CD8-positive, alpha-beta memory T cell (primary cell): ENCODE measurements around the gene TBC1D16. TPM values are rescaled to one million over a fixed set of nuclear protein-coding genes. Genes with fewer than 3 reads are reported as not detected.

Source experiments
- CTCF ChIA-PET: fragments of 350-600 bp; sonication (Branson Sonifier 250); formaldehyde crosslinking; loops from one replicate; lab custom pipeline; 2021; ENCODE audit warnings: antibody characterized with exemption; lab: Charles Lee
- POLR2A ChIA-PET: fragments of 350-600 bp; sonication (Branson Sonifier 250); formaldehyde crosslinking; loops from one replicate; lab custom pipeline; 2021; ENCODE audit warnings: antibody characterized with exemption; lab: Charles Lee
- DNase-seq, 5 donors: peaks; one replicate each; pipeline versions ENCODE4 v3.0.0 to v3.0.0-alpha.2; 2020 to 2022; ENCODE audit warnings: mixed read lengths in 1 of 5
- H3K27ac ChIP-seq: one replicate; pipeline ENCODE4 v1.7.0; 2013; ENCODE audit warnings: low read depth, mild to moderate bottlenecking, low read length, moderate library complexity
- H3K27me3 ChIP-seq: 2 replicates; pipeline ENCODE4 v1.7.0; 2013; ENCODE audit warnings: low read length, mild to moderate bottlenecking; ENCODE audit not compliant: insufficient read depth, poor library complexity, severe bottlenecking
- H3K36me3 ChIP-seq: 2 replicates; pipeline ENCODE4 v1.7.0; 2013; ENCODE audit warnings: mild to moderate bottlenecking, low read length, moderate library complexity; ENCODE audit not compliant: insufficient read depth
- H3K4me1 ChIP-seq: 2 replicates; pipeline ENCODE4 v1.7.0; 2013; ENCODE audit warnings: mild to moderate bottlenecking, low read length, moderate library complexity; ENCODE audit not compliant: insufficient read depth
- H3K4me3 ChIP-seq: 2 replicates; pipeline ENCODE4 v1.7.0; 2013; ENCODE audit warnings: mild to moderate bottlenecking, low read length
- H3K9me3 ChIP-seq: 2 replicates; pipeline ENCODE4 v1.7.0; 2013; ENCODE audit warnings: mild to moderate bottlenecking, low read length
- H3K27ac Mint-ChIP-seq, 8 donors: one replicate each; pipeline ENCODE4 v1.8.0; 2020 to 2021; ENCODE audit warnings: mixed read lengths in 8 of 8, mild to moderate bottlenecking in 6 of 8, inconsistent platforms in 3 of 8, moderate library complexity in 3 of 8
- H3K27me3 Mint-ChIP-seq, 2 donors: one replicate each; pipeline ENCODE4 v1.8.0; 2020 to 2021; ENCODE audit warnings: mixed read lengths in 2 of 2, mild to moderate bottlenecking in 1 of 2, moderate library complexity in 1 of 2
- H3K36me3 Mint-ChIP-seq, 3 donors: one replicate each; pipeline ENCODE4 v1.8.0; 2020 to 2021; ENCODE audit warnings: mixed read lengths in 3 of 3, inconsistent platforms in 1 of 3, mild to moderate bottlenecking in 1 of 3
- H3K4me1 Mint-ChIP-seq, 3 donors: one replicate each; pipeline ENCODE4 v1.8.0; 2020 to 2021; ENCODE audit warnings: mixed read lengths in 3 of 3, inconsistent platforms in 1 of 3, mild to moderate bottlenecking in 1 of 3
- H3K4me3 Mint-ChIP-seq, 7 donors: one replicate each; pipeline ENCODE4 v1.8.0; 2020 to 2021; ENCODE audit warnings: mixed read lengths in 7 of 7, mild to moderate bottlenecking in 6 of 7, moderate library complexity in 4 of 7, inconsistent platforms in 2 of 7
- H3K9me3 Mint-ChIP-seq, 5 donors: one replicate each; pipeline ENCODE4 v1.8.0; 2020 to 2022; ENCODE audit warnings: mixed read lengths in 5 of 5, mild to moderate bottlenecking in 3 of 5, moderate library complexity in 2 of 5, inconsistent platforms in 1 of 5
- polyA plus RNA-seq: library from polyadenylated mRNA; unstranded; fragments of 300-500 nt; fragmentation: Illumina TruSeq; gene quantifications from one replicate; pipeline ENCODE4 v1.2.3, GENCODE V29; 2021
- total RNA-seq, 2 experiments: library from RNA; stranded (reverse); gene quantifications; one replicate each; pipeline ENCODE4 v1.2.3, GENCODE V29; 2021

Gene TBC1D16, protein sequence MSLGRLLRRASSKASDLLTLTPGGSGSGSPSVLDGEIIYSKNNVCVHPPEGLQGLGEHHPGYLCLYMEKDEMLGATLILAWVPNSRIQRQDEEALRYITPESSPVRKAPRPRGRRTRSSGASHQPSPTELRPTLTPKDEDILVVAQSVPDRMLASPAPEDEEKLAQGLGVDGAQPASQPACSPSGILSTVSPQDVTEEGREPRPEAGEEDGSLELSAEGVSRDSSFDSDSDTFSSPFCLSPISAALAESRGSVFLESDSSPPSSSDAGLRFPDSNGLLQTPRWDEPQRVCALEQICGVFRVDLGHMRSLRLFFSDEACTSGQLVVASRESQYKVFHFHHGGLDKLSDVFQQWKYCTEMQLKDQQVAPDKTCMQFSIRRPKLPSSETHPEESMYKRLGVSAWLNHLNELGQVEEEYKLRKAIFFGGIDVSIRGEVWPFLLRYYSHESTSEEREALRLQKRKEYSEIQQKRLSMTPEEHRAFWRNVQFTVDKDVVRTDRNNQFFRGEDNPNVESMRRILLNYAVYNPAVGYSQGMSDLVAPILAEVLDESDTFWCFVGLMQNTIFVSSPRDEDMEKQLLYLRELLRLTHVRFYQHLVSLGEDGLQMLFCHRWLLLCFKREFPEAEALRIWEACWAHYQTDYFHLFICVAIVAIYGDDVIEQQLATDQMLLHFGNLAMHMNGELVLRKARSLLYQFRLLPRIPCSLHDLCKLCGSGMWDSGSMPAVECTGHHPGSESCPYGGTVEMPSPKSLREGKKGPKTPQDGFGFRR
- 1 to 10 TPM; 3.5 to 4.3 TPM for total RNA-seq
- 0.33 TPM for polyA plus RNA-seq

DNA sequence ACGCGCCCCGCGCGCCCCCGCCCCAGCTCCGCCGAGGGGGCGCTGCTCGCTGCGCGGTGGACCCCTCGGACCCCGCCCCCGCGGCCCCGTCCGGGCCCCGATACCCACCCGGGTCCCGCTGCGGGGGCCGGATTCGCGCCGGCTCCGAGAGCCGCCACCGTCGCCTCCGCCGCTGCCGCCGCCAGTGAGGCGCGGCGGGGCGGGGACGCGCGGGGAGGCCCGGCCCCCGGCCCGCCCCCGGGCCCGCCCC, at the start of gene TBC1D16:
TSS of gene TBC1D16 (minus strand) at position 186 of the 250 bp plus-strand sequence. CDS start 22,325 bp downstream, outside the sequence.
- Histone ChIP-seq H3K4me3 (peak within 1 kb of the TSS; percentile 77), H3K4me1 (peaks cover 15% of the 10 kb centered on the region), H3K36me3 (no peaks in the 10 kb centered on the region), H3K9me3 (no peaks in the 10 kb centered on the region), H3K27me3 (peaks cover 5% of the 10 kb centered on the region), H3K27ac (peak within 1 kb of the TSS; percentile 65)
- H3K4me3 Mint-ChIP-seq: peak within 1 kb of the TSS; percentile 84 to 95 (median 88)
- ChIA-PET POLR2A (no interaction called here), CTCF (interaction anchor here (1.1 kb wide), 1 partner anchor 27 kb away, joined by 3 read pairs; no protein-coding TSS in a partner anchor)
- no peaks in the 10 kb centered on the region for H3K9me3 Mint-ChIP-seq
- H3K27ac Mint-ChIP-seq: peak within 1 kb of the TSS; percentile 82 to 98 (median 96)
- peaks cover 10 to 20% of the 10 kb centered on the region in 2 donors for H3K27me3 Mint-ChIP-seq
- peaks cover 11 to 14% (median 11%) of the 10 kb centered on the region in 3 donors for H3K4me1 Mint-ChIP-seq
- peak in 1 of 5 donors; percentile 58 for DNase-seq
- peaks cover 0 to 4% (median 0%) of the 10 kb centered on the region in 3 donors for H3K36me3 Mint-ChIP-seq

DNA sequence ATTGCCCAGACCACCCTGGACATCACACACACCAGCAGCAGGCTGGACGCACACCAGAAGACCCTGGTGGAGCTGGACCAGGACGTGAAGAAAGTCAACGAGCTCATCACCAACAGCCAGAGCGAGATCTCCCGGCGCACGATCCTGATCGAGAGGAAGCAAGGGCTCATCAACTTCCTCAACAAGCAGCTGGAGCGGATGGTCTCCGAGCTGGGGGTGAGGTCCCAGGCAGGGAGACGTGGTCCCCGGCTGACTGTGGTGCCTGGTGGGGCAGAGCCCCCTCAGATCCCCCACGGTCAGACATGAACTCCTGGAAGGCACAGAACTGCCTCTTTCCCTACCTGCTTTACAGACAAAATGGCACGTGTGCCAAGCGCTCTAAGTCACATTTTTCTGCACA, 49.1 kb upstream of the TBC1D16 start:
- H3K36me3 ChIP-seq: no peaks in the 10 kb centered on the region
- H3K9me3 ChIP-seq: no peaks in the 10 kb centered on the region

DNA sequence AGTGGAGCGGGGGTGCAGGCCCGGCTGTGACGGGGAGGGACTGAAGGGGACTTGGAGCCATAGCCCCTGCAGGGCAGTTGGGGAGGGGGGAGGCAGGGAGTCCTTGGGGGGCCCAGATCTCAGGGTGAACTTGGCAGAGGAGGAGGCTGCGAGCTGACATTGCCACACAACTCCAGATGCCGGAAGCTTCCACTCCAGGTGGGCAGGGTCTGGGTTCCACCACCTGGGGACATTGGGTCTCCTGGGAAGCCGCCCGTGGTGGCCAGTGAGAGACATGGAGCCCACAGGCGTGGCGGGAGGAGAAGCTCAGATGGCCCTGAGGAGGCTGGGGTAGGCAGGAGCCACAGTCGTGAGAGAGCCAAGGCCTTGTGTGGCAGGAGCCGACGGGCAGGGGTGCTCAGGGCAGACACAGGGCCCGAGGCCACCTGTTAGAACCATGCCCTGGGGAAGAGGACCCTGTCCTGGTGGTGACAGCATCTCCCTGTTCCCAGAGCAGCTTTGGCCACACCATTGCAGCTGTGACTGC, 47.5 kb upstream of the TBC1D16 start:
- H3K27ac Mint-ChIP-seq: peak overlapping the region in 1 of 8 donors; percentile 64
- peaks cover 0 to 3% (median 2%) of the 10 kb centered on the region in 3 donors for H3K4me1 Mint-ChIP-seq
- ChIA-PET CTCF (interaction anchor here (0.8 to 2.9 kb wide), 10 partner anchors 9 to 75 kb away, joined by 3 to 23 read pairs (median 4); partner anchors contain the start of gene GAA), POLR2A (no interaction called here)
- H3K4me3 Mint-ChIP-seq: no peak overlapping the region
- Histone ChIP-seq H3K4me3 (no peak overlapping the region), H3K27me3 (no peaks in the 10 kb centered on the region), H3K27ac (no peak overlapping the region), H3K36me3 (no peaks in the 10 kb centered on the region), H3K4me1 (peaks cover 5% of the 10 kb centered on the region), H3K9me3 (no peaks in the 10 kb centered on the region)
- H3K9me3 Mint-ChIP-seq: no peaks in the 10 kb centered on the region
- no peaks in the 10 kb centered on the region for H3K36me3 Mint-ChIP-seq
- no peak for DNase-seq
- peaks cover 6 to 8% of the 10 kb centered on the region in 2 donors for H3K27me3 Mint-ChIP-seq

More for the DNA sequence above, 49.1 kb upstream of the TBC1D16 start:
- Mint-ChIP-seq H3K27ac (no peak overlapping the region), H3K4me1 (peaks cover 0 to 3% (median 2%) of the 10 kb centered on the region in 3 donors), H3K4me3 (no peak overlapping the region), H3K27me3 (peaks cover 0 to 8% of the 10 kb centered on the region in 2 donors), H3K36me3 (no peaks in the 10 kb centered on the region), H3K9me3 (no peaks in the 10 kb centered on the region)
- POLR2A ChIA-PET: interaction anchor here (1.1 kb wide), 1 partner anchor 17 kb away, joined by 3 read pairs; the partner anchor contains the start of gene GAA
- Histone ChIP-seq H3K4me3 (no peak overlapping the region), H3K4me1 (peaks cover 5% of the 10 kb centered on the region), H3K27ac (no peak overlapping the region), H3K27me3 (no peaks in the 10 kb centered on the region)
- DNase-seq: no peak
- CTCF ChIA-PET: interaction anchor here (1.2 to 1.5 kb wide), 2 partner anchors 9 to 17 kb away, joined by 3 read pairs; partner anchors contain the start of gene GAA

DNA sequence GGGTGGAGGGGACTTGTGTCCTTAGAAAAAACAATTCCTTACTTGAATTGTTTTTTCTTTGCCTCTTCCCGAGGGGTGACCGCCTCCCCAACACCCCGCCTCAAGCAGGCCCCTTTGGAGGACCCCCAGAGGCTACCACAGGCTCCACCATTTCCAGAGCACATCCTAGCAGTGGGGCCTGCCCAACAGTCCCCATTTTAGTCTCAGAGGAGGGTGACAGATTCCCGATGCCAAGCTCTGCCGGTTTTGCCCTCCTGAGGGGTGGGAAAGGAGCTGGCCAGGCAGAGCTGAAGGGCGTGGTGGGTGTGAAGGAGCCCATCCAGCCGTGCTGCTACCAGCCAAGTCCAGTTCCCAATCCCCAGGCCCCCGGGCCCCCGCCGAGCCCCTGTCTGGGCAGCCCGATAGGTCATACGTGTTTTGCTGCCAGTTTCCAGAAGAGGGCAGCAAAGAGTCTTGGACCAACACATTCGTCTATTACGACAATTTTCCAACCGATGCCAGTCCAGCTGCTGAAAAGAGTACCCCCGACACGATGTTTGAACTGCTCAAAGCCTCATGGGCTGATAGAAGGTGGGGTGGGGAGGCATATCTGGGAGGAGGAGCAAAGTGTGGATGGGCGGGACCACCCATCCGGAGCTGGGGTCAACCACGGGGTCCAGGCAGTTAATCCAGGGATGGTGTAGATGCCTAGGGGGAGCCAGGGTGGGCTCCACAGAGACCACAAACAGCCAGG, 46.9 kb upstream of the TBC1D16 start:
- Histone ChIP-seq H3K36me3 (no peaks in the 10 kb centered on the region), H3K9me3 (no peaks in the 10 kb centered on the region), H3K4me1 (peaks cover 5% of the 10 kb centered on the region), H3K27ac (no peak overlapping the region), H3K27me3 (no peaks in the 10 kb centered on the region), H3K4me3 (no peak overlapping the region)
- H3K27me3 Mint-ChIP-seq: peaks cover 10 to 11% of the 10 kb centered on the region in 2 donors
- H3K4me1 Mint-ChIP-seq: peaks cover 0 to 3% (median 2%) of the 10 kb centered on the region in 3 donors
- peak; percentile 17 to 66 (median 40) for DNase-seq
- ChIA-PET CTCF (interaction anchor here (0.8 to 2.9 kb wide), 10 partner anchors 10 to 74 kb away, joined by 3 to 23 read pairs (median 4); partner anchors contain the start of gene GAA), POLR2A (interaction anchor here (0.6 kb wide), 1 partner anchor 183 kb away, joined by 5 read pairs; no protein-coding TSS in a partner anchor)
- H3K4me3 Mint-ChIP-seq: no peak overlapping the region
- H3K9me3 Mint-ChIP-seq: no peaks in the 10 kb centered on the region
- no peaks in the 10 kb centered on the region for H3K36me3 Mint-ChIP-seq
- peak overlapping the region in 2 of 8 donors; percentile 64 to 66 for H3K27ac Mint-ChIP-seq

DNA sequence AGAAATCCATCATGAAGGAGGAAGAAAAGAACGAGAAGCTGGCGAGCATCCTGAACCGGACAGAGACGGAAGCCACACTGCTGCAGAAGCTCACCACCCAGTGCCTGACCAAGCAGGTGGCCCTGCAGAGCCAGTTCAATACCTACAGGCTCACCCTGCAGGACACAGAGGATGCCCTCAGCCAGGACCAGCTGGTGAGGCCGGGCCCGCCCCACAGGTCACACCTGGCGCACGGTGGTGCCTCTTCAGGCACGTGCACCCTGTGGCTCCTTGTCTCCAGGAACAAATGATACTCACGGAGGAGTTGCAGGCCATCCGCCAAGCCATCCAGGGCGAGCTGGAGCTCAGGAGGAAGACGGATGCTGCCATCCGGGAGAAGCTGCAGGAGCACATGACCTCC, 45.9 kb upstream of the TBC1D16 start:
- no peak for DNase-seq
- H3K4me3 Mint-ChIP-seq: no peak overlapping the region
- POLR2A ChIA-PET: interaction anchor here (0.6 kb wide), 1 partner anchor 184 kb away, joined by 5 read pairs; no protein-coding TSS in a partner anchor
- Histone ChIP-seq H3K27ac (no peak overlapping the region), H3K4me3 (no peak overlapping the region), H3K9me3 (no peaks in the 10 kb centered on the region), H3K36me3 (no peaks in the 10 kb centered on the region), H3K27me3 (no peaks in the 10 kb centered on the region), H3K4me1 (peaks cover 5% of the 10 kb centered on the region)
- H3K4me1 Mint-ChIP-seq: peaks cover 0 to 3% (median 2%) of the 10 kb centered on the region in 3 donors
- CTCF ChIA-PET: interaction anchor here (1.4 to 2.9 kb wide), 6 partner anchors 9 to 73 kb away, joined by 4 to 23 read pairs (median 6); partner anchors contain the start of gene GAA
- no peaks in the 10 kb centered on the region for H3K9me3 Mint-ChIP-seq
- H3K27ac Mint-ChIP-seq: peak overlapping the region in 2 of 8 donors; percentile 46 to 68
- H3K36me3 Mint-ChIP-seq: no peaks in the 10 kb centered on the region
- peaks cover 12 to 14% of the 10 kb centered on the region in 2 donors for H3K27me3 Mint-ChIP-seq

DNA sequence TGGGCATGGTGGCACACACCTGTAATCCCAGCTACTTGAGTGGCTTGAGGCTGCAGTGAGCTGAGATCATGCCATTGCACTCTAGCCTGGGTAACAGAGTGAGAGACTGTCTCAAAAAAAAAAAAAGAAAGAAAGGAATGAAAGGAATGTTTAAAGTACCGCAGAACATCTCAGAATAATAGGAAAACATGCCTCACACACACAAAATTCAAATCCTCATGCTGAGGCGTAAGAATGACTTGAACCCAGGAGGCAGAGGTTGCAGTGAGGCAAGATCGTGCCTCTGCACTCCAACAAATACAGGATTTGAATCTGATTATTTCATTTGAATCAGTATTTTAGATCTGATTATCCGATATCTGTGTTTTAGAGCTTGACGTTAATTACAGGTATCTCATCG, 44.4 kb upstream of the TBC1D16 start:
- DNase-seq: no peak
- CTCF ChIA-PET: interaction anchor here (1.1 kb wide), 1 partner anchor 76 kb away, joined by 3 read pairs; no protein-coding TSS in a partner anchor
- H3K4me1 ChIP-seq: peaks cover 5% of the 10 kb centered on the region
- no peaks in the 10 kb centered on the region for H3K9me3 ChIP-seq
- Mint-ChIP-seq H3K4me3 (no peak overlapping the region), H3K9me3 (no peaks in the 10 kb centered on the region), H3K27ac (no peak overlapping the region), H3K36me3 (no peaks in the 10 kb centered on the region), H3K27me3 (peaks cover 13 to 17% of the 10 kb centered on the region in 2 donors), H3K4me1 (peaks cover 0 to 3% (median 2%) of the 10 kb centered on the region in 3 donors)
- H3K4me3 ChIP-seq: no peak overlapping the region
- no peaks in the 10 kb centered on the region for H3K27me3 ChIP-seq
- no peak overlapping the region for H3K27ac ChIP-seq
- no peaks in the 10 kb centered on the region for H3K36me3 ChIP-seq
- POLR2A ChIA-PET: no interaction called here

DNA sequence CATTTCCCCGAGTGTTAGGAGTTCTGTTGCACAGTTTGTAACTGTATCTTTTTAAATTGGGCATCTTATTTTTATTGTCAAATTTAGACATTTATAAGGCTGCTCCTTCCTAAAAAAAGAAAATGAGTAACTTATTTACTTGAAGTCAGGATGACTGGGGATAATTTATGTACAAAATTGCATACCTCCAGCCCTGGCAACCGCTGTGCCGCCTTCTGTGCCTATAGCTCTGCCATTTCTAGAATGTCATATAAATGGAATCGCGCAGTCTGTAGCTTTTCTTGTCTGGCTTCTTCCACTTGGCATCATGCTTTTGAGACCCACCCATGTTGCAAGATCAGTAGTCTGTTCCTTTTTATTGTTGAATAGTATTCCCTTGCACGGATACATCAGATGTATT, 36.7 kb upstream of the TBC1D16 start:
- ChIA-PET CTCF (interaction anchor here (1.0 kb wide), 1 partner anchor 10 kb away, joined by 6 read pairs; no protein-coding TSS in a partner anchor), POLR2A (interaction anchor here (0.6 kb wide), 1 partner anchor 343 kb away, joined by 9 read pairs; no protein-coding TSS in a partner anchor)

More for the DNA sequence above, 36.7 kb upstream of the TBC1D16 start:
- Histone ChIP-seq H3K36me3 (no peaks in the 10 kb centered on the region), H3K9me3 (no peaks in the 10 kb centered on the region), H3K4me3 (no peak overlapping the region), H3K4me1 (no peaks in the 10 kb centered on the region), H3K27me3 (no peaks in the 10 kb centered on the region), H3K27ac (no peak overlapping the region)
- no peak overlapping the region for H3K27ac Mint-ChIP-seq
- H3K4me1 Mint-ChIP-seq: peaks cover 1 to 9% (median 6%) of the 10 kb centered on the region in 3 donors
- no peak for DNase-seq
- H3K9me3 Mint-ChIP-seq: peaks cover 0 to 2% (median 0%) of the 10 kb centered on the region in 5 donors
- H3K27me3 Mint-ChIP-seq: peaks cover 9 to 18% of the 10 kb centered on the region in 2 donors
- no peaks in the 10 kb centered on the region for H3K36me3 Mint-ChIP-seq
- no peak overlapping the region for H3K4me3 Mint-ChIP-seq
